ENCODE data around the gene GCNA. TPM values are rescaled to one million over a fixed set of nuclear protein-coding genes. Genes with fewer than 3 reads are reported as not detected.

The GCNA gene, protein sequence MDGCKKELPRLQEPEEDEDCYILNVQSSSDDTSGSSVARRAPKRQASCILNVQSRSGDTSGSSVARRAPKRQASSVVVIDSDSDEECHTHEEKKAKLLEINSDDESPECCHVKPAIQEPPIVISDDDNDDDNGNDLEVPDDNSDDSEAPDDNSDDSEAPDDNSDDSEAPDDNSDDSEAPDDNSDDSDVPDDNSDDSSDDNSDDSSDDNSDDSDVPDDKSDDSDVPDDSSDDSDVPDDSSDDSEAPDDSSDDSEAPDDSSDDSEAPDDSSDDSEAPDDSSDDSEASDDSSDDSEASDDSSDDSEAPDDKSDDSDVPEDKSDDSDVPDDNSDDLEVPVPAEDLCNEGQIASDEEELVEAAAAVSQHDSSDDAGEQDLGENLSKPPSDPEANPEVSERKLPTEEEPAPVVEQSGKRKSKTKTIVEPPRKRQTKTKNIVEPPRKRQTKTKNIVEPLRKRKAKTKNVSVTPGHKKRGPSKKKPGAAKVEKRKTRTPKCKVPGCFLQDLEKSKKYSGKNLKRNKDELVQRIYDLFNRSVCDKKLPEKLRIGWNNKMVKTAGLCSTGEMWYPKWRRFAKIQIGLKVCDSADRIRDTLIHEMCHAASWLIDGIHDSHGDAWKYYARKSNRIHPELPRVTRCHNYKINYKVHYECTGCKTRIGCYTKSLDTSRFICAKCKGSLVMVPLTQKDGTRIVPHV
- polyA plus RNA-seq (ENCODE audit: insufficient read length): 2.1 TPM

- no peak for DNase-seq
These were observed at the start of gene GCNA for GRCh38 chrX:71578253-71579135. Gene GCNA (plus strand): TSS chrX:71578437. CDS start chrX:71580822, 2,385 bp downstream.

- peak; percentile 18 for DNase-seq
These were observed 46.0 kb upstream of the GCNA start for GRCh38 chrX:71532078-71532752.

DNA sequence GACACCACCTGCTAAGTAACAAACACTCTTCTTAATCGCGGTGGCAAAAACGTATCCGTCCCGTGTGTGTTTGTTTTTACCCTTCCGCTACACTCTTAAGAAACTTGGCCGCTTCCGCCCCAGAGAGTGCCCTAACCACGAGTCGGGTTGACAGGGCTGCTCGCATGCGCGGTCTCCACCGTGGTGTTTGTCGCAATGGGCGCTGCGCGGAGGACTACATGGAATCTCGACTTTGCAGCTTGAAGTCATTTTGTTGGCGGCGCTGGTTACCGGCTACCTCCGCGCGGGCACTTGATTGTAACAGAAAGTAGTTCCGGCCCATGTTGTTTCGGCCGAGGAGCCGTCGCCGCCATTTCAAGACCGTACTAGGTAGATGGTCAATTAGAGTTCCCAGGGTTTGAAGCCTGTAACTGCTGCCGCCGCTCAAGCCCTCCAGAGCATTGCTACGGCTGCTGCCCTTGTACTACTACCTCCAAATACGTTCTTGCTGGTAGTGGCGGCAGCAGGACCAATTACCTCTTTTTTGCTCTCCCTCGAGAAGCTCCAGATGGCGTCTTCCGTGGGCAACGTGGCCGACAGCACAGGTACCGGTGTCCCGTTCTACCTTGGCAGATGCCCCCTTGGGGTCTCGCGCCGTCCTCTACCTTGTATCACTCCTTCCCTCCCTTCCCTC lies 45.3 kb upstream of the GCNA start, which contains the start of gene OGT:
Gene OGT (plus strand): TSS at position 352 of the 673 bp plus-strand sequence. CDS start 196 bp downstream, at position 548.
- DNase-seq: peak; percentile 92

DNA sequence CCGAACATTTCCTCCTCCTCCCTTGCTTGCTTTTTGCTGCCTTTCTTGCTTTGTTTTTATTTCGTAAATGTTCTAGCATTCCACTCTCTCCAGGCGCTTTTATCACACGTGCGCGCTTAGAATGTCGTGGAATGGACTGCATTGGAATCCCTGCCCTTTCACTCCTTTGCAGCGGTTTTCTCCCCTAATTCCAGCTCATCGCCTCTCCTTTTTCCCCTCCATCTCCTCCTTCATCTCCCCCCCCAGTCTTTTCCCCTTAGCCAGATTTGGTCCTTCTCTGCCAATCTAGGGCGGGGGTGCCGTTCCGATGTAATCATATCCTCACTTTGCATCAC lies 44.8 kb upstream of the GCNA start:
- DNase-seq: no peak

DNA sequence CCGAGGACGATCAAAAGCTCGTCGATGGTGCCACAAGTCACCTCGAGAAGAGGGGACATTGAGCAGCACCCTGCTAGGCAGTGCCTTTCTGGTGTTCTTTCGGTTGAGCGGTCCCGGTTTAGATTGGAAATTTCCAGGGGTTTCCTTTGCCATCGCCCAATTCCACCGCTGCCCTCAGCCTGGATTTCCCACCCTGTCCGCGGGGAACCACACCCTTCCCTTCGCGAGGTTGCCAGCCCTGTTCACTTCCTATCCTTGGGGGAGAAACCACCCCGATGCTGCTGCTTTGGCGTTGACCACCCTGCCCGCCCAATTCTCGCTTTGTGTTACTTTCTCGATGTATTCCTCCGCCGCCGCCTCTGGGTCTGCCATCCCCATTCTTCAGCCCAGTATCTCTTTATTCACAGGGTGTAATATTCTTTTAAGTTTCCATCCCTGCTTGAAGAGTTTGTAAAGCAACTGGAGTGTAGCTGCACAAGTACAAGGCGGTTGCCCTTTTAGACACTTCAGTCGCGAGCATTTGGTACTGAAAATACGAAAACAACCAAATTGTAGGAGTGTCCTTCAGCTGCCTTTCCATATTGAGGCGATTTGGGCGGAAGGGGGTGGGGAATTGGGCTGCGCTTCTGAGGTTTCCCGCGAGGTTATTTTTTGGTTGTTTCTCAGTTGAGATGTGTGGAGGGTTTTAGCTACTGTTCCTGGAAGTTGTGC lies 44.2 kb upstream of the GCNA start:
- peak; percentile 55 for DNase-seq

GRCh38 chrX:71534773-71535544 lies 43.3 kb upstream of the GCNA start:
- DNase-seq: no peak

DNA sequence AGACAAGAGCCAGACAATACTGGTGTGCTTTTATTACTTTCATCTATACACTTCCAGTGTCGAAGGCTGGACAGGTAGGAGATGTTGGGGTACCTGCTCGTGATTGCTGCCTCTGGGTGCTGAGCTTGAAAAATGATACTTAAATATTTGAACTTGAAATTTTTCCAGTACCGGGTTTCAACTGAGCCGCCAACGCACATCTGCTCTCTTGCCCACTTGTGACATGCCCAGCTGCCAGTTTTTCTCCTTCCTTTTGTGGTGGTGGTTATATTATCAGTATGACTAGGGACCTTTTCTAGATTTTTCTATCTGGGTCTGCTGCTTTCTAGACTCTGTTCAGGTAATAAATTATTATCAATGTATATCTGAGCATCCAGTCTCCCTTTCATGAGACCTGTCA lies 42.0 kb upstream of the GCNA start:
- no peak for DNase-seq

DNA sequence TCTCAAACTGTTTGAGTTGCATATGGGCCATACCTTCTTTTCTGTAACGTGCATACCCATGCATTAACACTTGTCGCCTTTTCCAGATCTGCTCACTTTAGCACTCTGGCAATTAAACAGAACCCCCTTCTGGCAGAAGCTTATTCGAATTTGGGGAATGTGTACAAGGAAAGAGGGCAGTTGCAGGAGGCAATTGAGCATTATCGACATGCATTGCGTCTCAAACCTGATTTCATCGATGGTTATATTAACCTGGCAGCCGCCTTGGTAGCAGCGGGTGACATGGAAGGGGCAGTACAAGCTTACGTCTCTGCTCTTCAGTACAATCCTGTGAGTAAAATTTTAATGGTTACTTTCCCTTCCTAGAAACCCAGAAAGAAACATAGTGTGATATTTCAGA lies 40.5 kb upstream of the GCNA start:
- no peak for DNase-seq

GRCh38 chrX:71540801-71541200 lies 37.4 kb upstream of the GCNA start:
- no peak for DNase-seq

GRCh38 chrX:71541210-71542022 lies 36.8 kb upstream of the GCNA start:
- no peak for DNase-seq

GRCh38 chrX:71542411-71542810 lies 35.8 kb upstream of the GCNA start:
- DNase-seq: no peak

GRCh38 chrX:71542825-71543224 lies 35.4 kb upstream of the GCNA start:
- DNase-seq: no peak

DNA sequence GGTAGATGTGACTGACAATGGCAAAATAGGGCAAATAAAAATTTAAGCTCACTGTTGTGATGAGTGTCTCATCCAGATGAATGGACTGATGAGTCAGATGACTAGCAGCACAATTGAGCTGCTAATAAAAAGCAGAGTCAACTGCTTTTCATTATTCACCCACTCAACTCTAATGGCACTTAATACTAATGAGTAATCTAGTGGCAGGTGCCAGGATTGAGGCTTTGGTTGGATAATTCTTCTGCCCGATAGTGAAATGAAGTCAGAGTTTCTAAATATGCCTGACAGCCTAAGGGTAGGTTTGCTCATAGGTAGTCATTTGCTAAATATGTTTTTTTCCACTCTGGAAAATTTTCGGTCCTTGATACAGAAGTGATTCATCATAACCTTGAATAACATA lies 34.9 kb upstream of the GCNA start:
- DNase-seq: no peak

DNA sequence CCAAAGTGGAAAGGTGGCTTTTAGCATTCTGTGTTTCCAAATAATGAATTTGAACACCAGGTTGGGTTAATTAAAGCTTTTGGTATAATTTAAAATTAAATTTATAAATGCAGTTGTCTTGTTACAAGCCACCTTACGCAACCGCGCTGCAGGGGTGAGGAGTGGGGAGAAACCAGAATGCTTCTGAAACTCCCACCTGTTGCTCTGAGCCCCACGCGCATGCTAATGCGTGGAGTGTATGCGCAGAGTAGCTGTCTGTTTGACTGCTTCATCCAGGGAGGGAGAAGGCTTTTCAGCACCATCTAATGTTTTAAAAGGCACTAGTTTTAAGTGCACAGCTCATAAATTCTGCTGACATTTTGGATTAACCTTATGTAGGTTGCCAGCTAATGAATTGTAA lies 32.9 kb upstream of the GCNA start:
- no peak for DNase-seq

GRCh38 chrX:71546879-71547278 lies 31.4 kb upstream of the GCNA start:
- no peak for DNase-seq

DNA sequence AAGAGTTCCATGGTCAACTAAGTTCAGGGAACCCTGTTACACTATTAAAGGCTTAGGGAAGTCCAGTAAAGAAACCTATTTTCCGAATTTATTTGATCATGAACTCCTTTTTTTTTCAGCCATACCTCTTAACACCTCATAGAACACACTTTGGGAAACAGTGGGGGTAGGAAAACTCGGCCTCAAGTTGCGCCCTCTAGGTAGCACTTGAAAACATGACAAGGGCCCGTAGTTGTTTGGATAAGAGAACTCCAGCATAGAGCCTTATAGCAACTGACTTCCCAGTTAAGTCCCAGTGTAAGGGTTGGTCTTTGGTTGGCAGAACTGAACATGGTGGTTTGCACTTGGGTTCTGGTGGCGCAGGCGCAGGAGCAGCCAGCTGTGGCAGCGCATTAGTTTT lies 30.9 kb upstream of the GCNA start:
- DNase-seq: no peak

DNA sequence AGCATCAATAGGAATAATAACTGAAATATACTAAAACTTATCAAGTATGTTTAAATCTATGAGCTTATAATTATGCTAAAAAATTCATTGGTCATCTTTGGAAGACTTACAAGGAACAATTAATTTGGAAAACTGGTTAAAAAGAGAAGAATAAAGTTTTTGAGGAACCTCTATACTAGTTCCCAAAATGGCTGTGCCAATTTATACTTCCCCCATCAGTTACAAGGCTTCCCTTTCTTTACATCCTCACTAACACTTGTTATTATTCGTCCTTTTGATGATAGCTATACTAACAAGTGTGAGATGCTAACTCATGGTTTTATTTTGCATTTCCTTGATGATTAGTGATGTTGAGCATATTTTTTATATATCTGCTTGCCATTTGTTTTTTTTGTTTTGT lies 28.3 kb upstream of the GCNA start:
- DNase-seq: no peak

- no peak for DNase-seq
These were observed 27.7 kb upstream of the GCNA start for GRCh38 chrX:71550578-71550977.

DNA sequence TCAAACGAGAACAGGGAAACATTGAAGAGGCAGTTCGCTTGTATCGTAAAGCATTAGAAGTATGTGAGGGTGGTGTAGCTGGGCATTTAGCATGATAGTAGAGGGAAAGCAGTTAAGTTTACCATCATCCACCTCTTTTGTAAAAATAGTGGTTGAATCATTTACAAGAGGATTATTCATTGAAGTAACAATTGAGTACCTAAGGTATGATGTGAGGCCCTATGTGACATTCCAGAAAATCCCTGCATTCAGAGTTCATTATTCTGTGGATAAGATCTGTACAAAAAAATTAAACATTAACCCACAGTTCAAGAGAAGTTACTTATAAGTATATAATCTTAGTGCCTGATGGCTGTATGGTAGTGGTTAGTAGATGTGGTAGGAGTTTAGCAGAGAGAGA lies 22.2 kb upstream of the GCNA start:
- DNase-seq: no peak

DNA sequence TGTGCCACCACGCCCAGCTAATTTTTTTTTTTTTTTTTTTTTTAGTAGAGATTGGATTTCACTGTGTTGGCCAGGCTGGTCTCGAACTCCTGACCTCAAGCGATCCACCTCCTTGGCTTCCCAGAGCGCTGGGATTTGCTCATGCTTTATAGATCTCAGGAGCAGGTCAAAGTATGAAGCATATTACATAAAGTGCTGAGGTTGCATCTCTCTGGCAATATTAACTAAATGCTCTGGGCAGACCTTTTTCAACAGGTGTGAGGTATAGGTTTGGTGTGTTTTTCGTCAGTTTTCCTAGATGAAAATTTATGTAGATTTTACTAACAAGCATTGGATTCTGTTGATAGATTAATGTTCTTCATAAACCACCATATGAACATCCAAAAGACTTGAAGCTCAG lies 19.3 kb upstream of the GCNA start:
- no peak for DNase-seq

Measured in hindlimb muscle (tissue), 1 donor.